Non-pigmented ciliary epithelial cell (primary cell): ENCODE results near the gene PFKM.
A peak's percentile ranks its signal among the peaks of the same experiment; 100 is the strongest.

Experiments used
- DNase-seq: peaks from one replicate; pipeline ENCODE4 v3.0.0-alpha.2; 2010; ENCODE audit warnings: low read depth

PFKM gene

DNA sequence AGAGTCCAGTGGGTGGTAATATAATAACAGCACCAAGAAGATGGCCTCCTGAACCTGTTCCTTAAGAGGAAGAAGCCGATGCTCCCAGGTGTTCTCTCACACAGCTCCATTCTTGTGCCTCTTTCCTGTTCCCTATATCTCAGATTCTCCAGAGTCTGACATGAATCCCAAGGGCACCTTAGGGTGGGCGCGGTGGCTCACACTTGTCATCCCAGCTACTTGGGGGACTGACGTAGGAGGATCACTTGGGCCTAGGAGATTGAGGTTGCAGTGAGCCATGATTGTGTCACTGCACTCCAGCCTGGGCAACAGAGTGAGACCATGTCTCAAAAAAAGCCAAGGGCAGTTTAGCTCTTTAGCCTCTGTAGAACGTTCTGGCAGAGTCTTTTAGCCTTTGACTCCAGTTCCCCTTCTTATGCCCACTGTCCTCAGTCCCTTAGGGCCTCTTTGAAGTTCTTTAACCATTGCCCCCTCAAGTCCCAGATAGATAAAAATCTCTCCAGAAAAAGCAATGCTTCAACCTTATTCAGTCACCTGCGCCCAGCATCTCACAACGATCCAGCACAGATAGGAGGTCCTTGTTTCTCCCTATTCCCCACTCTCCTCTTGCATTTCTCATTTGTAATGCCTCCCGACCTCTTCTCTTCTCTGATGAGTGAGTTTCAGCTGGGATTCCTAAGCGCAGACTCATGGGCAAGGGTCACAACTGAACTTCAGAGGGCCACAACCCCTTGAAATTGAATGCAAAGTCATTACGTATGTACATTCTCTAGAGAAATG is 68.9 kb downstream of the PFKM start:
- DNase-seq, result no peak

DNA sequence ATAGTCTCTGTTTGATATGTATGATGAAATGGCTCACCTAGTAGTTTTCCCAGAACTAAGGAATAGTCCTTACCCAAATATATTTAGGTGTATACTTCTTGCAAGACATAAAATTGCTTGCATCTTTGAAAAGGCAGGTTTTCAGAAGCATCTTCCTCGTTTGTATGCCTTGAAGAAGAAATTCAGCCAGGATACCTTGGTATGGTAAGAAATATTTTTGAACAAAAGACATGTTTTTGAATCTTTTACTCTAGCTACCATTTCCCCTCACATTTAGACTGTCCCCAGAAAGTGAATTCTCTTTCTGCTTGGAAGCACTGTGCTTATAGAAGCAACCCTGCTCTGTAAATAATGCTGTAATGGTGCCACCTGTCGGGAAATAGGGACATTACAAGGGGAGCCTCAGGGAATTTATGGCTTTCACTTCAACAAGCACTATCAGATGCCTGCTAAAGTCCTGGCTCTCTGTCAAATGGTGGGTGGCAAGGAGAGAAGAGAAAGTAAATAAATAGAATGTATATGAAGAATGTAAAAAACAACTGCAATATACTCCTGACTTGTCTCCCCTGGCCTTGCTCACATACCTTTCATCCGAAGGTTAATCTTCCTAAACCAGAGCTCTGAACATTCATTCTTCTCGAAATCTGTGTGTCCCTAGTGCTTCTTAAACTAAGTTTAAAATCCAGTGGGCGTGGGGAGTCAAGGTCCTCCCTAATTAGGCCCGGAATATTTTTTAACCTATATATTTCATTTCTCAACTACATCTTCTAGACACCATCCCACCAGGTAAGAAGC is 70.4 kb downstream of the PFKM start:
- DNase-seq, result peak; percentile 32

DNA sequence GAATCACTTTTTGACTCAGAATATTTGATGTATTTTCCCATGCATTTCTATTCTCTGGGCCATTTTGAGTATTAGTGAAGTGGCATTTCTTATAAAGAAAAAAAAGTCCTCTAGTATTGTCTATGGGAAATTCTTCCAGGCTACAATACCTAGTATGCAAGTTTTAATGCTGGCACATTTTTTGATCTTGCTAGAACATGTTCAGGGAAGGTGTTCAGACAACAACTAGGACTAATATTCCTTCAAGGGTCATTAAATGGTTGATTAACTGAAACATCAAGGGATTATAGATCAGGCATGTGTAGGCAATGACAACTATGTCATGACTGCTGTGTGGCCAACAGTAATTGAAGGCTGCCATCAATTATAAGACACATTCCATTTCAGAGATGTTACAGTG is 71.9 kb downstream of the PFKM start:
- DNase-seq, result no peak

DNA sequence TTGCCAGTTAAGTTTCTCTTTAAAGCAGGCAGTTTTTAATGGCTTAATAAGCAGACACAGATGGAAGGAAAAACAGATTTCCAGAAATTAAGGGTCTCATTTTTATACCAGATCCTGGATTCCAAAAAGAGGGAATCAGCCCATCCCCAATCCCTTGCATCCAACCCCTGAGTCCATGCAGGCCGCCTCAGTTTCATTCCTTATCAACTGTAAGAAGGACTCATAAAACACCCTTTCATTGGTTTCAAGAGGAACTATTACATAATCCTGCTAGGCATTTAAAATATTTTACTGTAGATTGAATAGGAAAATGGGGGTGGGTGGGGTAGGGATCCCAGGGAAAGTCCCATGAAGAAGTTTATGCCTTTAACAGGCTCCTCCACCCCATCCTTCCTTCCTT is 73.7 kb downstream of the PFKM start:
- DNase-seq, result no peak

DNA sequence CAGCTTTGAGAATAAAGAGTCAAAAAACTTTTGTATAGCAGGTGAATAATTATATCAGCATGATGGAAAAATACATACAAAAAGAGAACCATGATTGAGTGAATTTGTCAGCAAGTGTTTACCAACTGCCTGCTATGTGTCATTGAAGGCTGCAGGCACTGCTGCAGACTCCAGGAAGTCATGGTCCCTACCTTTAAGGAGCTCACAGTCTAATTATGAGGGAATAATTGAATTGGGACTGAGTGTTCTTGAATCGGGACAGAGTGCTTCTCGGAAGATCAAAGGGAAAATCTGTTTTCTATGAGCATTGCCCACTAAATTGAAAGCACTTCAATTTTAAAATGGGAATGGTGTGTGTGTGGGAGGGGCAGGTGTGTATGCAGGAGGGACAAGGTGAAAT is 74.5 kb downstream of the PFKM start:
- no peak for DNase-seq

DNA sequence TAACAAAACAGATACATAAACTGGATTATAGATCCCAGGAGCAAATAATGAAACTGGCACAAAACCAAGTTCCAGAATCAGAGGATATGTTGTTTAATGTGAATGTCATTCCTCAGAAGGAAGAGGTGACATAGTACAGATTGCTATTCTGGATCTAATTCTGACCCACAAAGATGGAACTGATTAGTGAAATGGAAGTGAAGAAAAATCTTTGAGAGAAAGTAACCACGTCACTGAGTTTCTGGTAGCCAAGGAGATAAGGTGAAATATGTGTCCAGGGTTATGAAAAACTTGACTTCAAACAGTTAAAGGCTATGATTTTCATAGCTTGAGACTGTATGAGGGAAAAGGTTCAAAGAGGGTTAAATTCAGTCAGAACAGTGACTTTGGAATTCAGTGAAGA is 75.6 kb downstream of the PFKM start:
- no peak for DNase-seq
